Stimulated activated CD8-positive, alpha-beta memory T cell treated with anti-CD3 and anti-CD28 coated beads, Interleukin-12 subunit alpha, Interleukin-12 subunit beta, amount 100 ng/mL, for 1 hour (primary cell): Measurements from ENCODE around the gene ZBTB7C.

Experiments used
- DNase-seq: peaks from one replicate; pipeline ENCODE4 v3.0.0-alpha.2; 2020; ENCODE audit warnings: low read depth

Gene ZBTB7C

GRCh38 chr18:48323151-48323550 lies 86.0 kb downstream of the ZBTB7C start:
- no peak for DNase-seq

GRCh38 chr18:48321536-48321935 lies 87.6 kb downstream of the ZBTB7C start:
- no peak for DNase-seq

GRCh38 chr18:48321121-48321520 lies 88.1 kb downstream of the ZBTB7C start:
- no peak for DNase-seq

GRCh38 chr18:48320639-48320945 lies 88.6 kb downstream of the ZBTB7C start:
- no peak for DNase-seq

- no peak for DNase-seq
Observed at GRCh38 chr18:48319801-48320638, 89.2 kb downstream of the ZBTB7C start.

GRCh38 chr18:48318436-48318835 lies 90.7 kb downstream of the ZBTB7C start:
- no peak for DNase-seq

GRCh38 chr18:48317781-48318381 lies 91.3 kb downstream of the ZBTB7C start:
- no peak for DNase-seq

- no peak for DNase-seq
Observed at GRCh38 chr18:48316177-48316576, 93.0 kb downstream of the ZBTB7C start.

GRCh38 chr18:48314690-48315089 lies 94.5 kb downstream of the ZBTB7C start:
- no peak for DNase-seq

GRCh38 chr18:48313792-48314191 lies 95.4 kb downstream of the ZBTB7C start:
- DNase-seq, result no peak

- no peak for DNase-seq
Observed at GRCh38 chr18:48312066-48312465, 97.1 kb downstream of the ZBTB7C start.

- DNase-seq, result no peak
Observed at GRCh38 chr18:48310999-48311398, 98.2 kb downstream of the ZBTB7C start.

- no peak for DNase-seq
Observed at GRCh38 chr18:48310353-48310752, 98.8 kb downstream of the ZBTB7C start.

GRCh38 chr18:48308755-48309575 lies 100.2 kb downstream of the ZBTB7C start:
- DNase-seq, result no peak

- DNase-seq, result no peak
Observed at GRCh38 chr18:48308027-48308635, 101.1 kb downstream of the ZBTB7C start.

- DNase-seq, result no peak
Observed at GRCh38 chr18:48306838-48307237, 102.3 kb downstream of the ZBTB7C start.

- DNase-seq, result no peak
Observed at GRCh38 chr18:48304906-48305693, 104.1 kb downstream of the ZBTB7C start.

- no peak for DNase-seq
Observed at GRCh38 chr18:48303883-48304282, 105.3 kb downstream of the ZBTB7C start.

GRCh38 chr18:48302736-48303135 lies 106.4 kb downstream of the ZBTB7C start:
- DNase-seq, result no peak

GRCh38 chr18:48300463-48300961 lies 108.7 kb downstream of the ZBTB7C start:
- no peak for DNase-seq

- no peak for DNase-seq
Observed at GRCh38 chr18:48297139-48297538, 112.0 kb downstream of the ZBTB7C start.

- no peak for DNase-seq
Observed at GRCh38 chr18:48296581-48296980, 112.6 kb downstream of the ZBTB7C start.
